ENCODE results near the gene HIGD1B.

- TF ChIP-seq REST (IDR thresholded peaks at IDR 0.05; ENCODE audit: insufficient read depth in 1 of 2, low read depth in 2 of 2, low read length in 1 of 2), result no peak
- no peak for TF ChIP-seq CTCF (IDR thresholded peaks at IDR 0.05)
- TF ChIP-seq SIN3A (IDR thresholded peaks at IDR 0.05; ENCODE audit: borderline replicate concordance, insufficient read depth, low read depth, low read length), result no peak
- no peak for TF ChIP-seq POLR2AphosphoS5 (IDR thresholded peaks at IDR 0.05; ENCODE audit: low read depth, low read length)
- TF ChIP-seq TCF7L2 (IDR thresholded peaks at IDR 0.05; ENCODE audit: low read depth, low read length), result no peak
These were observed 45.8 kb upstream of the HIGD1B start for GRCh38 chr17:44801880-44802279.

Measured in Panc1 (cell line).